ENCODE data around the gene RIN2.

- TF ChIP-seq CTCF (IDR thresholded peaks at IDR 0.05) (no peak), POLR2A (IDR thresholded peaks at IDR 0.05) (no peak)
Measured at GRCh38 chr20:19747903-19748302, 10.2 kb upstream of the RIN2 start.

Measured in Peyer's patch (tissue), 4 donors.